Activated gamma-delta T cell treated with anti-CD3 and anti-CD28 coated beads, Interleukin-2, amount 50 U/mL, for 16 hours (primary cell): ENCODE data around the gene YTHDF1.

Experiments used
- DNase-seq: peaks from one replicate; pipeline ENCODE4 v3.0.0-alpha.2; 2020; ENCODE audit warnings: low read depth

The YTHDF1 gene

DNA sequence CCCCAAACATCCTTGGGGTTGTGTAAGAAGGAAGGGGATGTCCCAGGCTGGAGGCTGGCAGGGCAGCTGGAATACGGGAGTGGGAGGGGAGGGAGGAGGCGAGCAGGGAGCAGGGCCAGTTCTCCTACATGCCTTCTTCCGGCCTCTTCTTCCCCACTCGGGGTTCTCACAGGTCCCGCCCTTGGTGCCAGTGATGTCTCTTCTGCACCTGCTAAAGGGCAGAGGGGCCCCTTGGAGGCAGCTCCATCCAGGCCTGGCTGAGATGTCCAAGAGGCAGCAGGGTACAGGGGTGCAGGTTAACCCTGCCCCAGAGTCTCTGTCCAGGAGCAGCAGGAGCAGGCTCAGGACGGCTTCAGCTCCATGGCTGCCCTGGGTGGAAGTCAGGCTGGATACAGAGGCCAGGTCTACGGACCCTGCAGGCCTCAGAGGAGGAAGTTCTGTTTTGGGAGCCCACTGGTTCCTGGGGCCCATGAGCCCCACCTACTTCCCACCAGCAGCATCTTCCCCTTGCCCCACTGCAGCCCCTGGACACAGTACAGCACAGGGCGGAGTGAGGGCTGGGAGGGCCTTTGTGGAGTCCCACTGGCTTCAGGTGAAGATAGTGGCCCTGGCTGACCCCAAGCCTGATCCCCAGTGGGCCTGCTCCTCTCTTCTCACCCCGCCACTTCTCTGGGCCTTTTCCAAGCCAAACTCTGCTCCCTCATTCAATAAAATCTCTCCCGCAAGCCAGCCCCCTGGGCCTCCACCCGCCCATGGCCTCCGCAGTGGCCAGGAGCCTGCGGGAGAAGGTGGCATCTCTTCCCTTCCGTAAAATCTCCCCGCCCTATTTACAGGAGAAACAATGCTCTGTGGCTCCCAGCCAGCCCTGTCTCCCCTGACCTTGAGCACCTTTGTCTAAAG lies 60.4 kb downstream of the YTHDF1 start:
- no peak for DNase-seq

DNA sequence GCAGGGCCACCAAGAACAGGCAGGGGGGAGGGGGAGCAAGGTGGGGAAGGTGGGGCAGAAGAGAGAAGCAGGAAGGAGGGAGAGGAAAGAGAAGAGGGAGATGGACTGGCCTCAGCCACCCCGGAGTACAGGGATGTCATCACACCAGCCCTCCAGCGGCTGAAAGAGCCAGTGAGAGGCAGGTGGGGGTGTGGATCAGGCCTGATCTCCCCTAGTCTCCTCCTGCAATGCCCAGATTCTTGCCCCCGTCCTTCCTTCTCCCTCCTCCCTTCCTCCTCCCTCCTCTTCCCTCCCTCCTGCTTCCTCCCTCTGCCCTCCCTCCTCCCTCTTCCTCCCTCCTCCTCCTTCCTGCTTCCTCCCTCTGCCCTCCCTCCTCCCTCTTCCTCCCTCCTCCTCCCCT lies 61.5 kb downstream of the YTHDF1 start:
- DNase-seq, result no peak

DNA sequence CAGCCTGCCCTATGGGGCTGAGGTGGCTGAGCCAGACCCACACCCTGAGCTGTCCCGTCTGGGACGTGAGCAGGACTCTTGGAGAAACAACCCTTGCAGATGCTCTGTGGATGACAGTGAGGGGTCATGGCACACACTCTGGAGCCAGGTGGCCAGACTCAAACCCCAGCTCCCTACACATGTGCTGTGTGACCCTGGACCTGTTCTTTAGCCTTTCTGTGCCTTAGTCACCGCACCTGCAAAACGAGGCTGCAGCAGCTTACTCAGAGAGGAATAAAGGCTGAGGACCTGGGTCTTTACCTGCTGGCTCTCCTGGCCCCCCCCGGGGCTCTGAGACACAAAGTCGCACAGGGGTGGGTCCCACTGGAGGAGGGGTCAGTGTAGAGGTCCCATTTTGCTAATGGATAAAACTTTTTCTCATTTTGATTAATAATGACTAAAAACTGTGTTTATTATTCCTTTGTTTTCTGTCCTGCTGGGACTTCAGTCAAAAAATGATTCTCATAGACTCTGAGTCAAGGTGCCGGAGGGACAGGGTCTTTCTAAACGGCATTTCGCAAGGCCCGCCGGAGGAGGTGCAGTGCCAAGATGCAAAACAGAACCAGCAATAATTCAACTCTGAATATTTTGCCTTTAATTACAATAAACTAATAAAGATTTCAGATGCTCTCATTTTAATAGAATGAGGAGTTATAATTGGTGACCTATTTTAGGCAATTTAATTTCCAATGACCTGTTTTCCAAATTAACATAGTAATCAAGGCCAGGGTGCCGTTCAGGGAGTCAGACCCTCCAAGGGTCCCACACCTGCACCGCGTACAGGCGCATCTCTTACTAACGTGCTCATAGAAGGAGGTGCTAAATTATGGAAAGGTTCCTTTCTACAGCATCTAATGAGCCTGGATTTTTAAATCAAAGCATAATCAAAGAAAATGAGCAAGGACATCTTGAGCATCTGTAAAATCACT lies 62.4 kb downstream of the YTHDF1 start:
- DNase-seq, result no peak

DNA sequence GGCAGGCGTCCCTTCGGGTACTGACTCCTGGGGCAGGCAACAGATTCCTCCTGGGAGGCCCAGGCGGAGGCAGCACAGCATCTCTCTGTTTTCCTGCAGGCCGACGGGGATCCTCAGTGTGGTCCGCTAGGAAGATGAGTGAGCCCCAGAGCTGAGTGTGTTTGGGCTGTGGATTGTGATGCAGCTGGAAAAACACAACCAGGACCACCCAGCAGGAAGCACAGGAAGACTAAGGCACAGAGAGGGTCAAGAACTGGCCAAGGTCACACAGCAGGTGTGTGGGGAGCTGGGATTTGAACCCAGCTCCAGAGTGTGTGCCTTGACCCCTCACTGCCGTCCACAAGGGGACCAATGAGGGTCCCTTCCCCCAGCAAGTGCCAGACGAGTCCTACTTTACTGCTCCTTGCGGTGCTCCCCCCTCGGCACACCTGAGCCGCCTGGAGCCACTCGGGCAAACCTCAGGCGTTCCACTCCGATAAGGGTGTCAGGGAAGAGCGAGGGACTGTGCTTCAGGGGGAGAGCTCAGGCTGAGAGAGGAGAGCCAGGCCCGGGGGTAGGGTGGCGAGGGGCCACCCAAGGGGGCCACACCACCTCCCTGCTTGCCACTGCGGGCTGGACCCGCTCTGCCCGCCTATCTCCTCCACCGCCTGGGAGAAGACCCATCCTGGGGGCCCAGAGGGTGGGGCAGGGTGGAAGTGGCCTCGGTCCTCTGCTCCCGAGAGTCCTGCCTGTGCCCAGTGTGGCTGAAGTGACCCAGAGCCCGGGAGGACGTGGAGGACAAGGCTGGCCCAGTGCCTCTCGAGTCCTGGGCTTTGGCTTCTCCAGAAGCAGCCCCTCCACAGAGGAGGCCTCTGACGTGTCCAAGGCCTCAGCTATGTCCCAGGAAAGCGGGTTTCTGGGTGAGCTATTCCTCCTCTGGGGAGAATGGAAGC lies 63.3 kb downstream of the YTHDF1 start:
- DNase-seq, result no peak

DNA sequence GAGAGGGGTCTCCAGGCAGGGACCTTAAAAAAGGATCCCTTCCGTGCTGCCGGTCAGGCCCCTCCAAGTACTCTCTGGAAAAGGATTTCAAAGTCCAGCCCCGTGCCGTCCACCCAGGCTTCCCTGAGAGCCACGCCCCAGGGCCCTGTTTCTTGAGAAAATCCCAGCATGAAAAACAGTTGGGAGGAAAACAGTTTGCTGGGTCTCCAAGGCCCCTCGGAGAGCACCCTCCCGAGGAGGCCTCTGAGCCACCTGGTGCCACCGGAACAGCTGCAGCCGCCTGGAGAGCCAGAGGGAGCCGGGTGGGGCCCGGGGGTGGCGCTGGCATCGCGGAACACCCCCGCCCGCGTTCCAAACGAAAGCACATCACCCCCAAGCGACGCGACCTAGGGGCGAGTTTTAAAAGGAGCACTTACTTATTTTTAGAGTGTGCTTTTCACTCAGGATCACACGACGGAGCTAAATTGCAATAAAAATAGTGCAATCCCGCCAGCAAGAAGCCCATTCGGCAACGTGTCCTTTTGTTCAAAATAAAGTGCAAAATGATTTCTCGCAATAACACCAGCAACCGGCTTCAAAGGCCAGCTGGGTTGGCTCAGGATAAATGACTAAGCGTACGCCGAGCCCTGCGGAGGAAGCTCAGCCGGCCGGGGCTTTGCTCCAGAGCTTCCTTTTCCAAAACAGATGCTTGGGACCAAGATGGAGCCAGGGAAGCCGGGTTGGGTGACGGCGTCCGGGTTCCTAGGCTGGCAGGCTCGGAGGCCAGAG lies 64.2 kb downstream of the YTHDF1 start:
- DNase-seq, result no peak

DNA sequence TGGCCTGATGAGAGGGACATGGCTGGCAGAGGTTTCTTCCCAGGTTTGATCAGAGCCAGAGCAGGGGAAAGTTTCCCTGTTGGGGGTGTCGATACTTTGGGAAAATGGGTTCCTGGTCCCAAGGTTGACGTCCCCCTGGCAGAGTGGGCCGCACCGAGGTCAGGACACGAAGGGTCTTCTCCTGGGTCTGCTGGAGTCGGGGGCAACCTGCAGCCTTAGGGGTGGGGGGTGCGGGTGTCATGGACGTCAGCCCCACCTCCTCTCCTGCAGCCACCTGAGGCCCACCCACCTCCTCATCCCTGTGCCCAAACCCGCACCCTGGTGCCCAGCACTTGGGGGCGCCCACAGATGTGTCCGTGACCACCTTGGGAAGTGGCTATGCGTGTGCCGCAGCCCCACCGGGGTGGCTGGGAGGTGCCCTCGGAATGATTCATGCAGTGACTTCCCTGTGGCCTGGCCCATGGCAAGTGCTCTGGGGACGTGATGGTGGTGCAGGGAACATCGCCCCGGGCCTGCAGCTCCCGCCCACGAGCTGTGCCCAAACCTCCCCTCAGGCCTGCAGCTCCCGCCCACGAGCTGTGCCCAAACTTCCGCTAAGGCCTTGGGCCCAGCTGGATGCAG lies 64.9 kb downstream of the YTHDF1 start:
- no peak for DNase-seq

DNA sequence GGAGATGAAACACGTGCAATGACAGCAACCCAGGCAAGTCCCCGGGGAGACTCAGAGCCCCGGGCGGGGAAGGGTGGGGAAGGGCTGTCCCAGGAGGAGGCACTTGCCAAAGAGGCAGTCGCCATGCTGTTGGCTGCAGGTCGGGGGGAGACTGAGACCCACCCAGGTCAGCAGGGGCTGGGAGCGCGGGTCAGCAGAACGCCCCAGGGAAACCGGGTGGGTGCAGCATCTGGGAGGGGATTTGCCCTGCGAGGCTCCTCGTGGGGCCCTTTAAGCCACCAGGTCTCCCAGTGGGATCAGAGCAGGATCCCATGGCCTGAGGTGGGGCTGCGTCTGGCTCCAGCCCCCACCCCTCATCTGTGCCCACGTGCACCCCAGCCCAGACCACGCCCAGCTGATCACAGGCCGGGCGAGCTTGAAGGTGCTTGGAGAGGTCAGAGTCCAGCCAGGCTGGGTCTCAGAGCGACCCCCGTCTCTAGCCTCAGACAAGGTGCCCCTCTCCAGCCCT lies 65.5 kb downstream of the YTHDF1 start:
- no peak for DNase-seq

DNA sequence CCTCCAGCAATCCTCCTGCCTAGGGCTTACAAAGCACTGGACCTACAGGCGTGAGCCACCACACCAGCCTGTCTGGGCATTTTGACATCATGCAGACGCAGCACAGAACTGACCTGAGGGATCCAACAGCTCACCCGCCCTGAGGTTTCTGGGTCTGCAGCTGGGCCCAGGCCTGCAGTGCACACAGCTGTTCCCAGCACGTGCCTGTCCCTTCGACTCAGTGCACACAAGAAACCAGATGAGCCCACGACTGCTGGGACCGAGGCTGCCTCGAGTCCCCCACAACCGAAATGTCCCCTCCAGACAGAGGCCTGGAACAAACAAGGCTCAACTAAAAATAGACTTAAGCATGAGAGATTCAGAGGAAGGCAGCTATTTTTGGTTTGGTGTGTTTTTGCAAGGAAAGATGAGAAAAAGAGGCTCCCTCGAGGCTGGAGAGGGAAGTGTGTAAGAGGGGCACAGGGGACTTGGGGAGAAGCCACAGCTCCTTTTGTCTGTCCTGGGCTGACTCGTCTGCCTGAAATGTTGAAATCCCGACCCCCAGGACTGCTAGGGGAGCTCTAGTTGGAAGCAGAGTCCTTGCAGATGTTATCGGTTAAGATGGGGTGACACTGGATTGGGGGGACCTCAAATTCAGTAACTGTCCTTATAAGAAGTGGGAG lies 66.3 kb downstream of the YTHDF1 start:
- DNase-seq, result no peak

DNA sequence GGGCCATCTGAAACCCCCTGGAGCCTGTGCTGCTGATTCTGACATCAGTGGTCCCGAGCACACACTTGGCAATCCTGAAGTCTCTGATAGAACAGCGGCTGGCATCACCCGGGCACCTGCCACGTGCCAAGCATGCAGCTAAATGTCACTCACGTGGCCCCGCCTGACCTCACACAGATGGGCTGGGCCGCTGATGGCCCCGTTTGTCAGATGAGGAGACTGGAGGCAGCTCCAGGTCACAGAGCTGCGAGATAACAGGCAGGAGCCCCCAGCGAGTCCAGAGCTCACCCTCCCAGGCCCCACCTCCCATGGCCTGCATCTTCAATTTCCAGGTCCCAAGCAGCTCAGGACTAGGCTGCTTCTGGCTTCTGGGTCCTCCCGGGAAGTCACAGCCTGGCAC lies 67.2 kb downstream of the YTHDF1 start:
- no peak for DNase-seq

DNA sequence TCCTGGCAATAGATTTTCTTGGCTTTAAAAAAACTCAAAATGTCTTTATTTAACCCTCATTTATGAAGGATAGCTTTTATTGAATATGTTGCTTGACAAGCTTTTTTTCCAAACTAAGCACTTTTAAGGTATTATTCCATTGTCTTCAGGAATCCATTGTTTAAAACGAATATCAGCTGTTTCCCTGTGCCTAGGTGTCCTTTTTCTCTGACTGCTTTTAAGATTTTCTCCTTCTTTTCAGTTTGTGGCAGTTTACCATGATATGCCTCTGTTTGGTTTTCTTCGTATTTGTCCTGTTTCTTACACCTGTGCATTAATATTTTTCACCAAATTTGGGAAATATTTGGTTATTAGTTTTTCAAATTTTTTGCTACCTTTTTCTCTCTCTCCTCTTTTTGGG lies 68.4 kb downstream of the YTHDF1 start:
- DNase-seq, result no peak
